NOMO-1 treated with DMSO at 0.1 percent for 48 hours (cell line): ENCODE measurements around the gene TSPEAR.
"Not testable (repeated sequence)": the region's sequence is repeated elsewhere in the genome, so short reads cannot be mapped to it uniquely, and the experiment has no call there.

Experiments
- DNase-seq: peaks from one replicate; lab custom pipeline; 2025; ENCODE audit not compliant: unreplicated experiment; lab: John Stamatoyannopoulos, UW

TSPEAR gene

DNA sequence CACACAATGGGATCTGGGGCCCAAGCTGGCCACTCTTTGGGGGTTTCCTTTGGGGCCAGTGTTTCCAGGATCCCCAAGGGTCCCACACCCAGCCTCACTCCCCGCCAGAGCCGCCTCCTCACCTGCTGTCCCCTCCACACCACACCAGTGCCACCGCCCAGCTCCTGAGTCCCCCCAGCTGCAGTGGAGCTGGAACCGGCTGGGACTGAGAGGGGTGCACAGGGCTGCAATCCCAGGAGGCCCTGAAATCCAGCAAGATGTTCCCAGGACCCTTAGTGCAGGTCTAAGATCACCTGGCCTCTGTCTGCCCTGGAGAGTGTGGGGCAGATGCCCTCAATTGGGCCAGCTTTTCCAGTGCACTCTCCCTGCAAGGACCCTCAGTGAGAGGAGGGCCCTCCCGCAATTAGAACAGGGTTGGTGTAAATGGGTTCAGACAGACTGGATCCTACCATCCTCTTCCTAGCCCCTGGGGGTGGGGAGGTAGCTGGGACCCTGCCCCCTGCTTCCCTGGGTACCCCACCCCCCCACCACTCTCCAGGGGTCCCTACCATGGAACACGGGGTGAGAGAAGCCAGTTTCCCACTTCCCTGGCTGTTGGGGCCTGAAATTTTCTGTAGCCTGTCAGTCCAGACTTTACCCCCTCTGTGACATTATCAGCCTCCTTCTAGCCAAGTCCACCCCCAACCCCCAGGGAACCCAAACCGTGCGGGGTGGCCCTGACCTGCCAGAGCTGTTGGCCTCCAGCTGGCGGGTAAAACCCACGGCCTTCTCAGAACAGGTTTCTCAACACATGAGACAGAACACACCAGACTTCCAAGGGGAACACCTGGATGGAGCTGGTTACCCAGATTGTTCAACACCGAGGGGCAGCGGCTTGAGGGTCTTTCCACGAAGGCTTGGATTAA is 7.4 kb downstream of the TSPEAR start:
- no peak for DNase-seq

- DNase-seq = no peak
These were observed 8.2 kb downstream of the TSPEAR start for GRCh38 chr21:44702973-44703730.

GRCh38 chr21:44702111-44702972 is 9.0 kb downstream of the TSPEAR start:
- DNase-seq = no peak

GRCh38 chr21:44701541-44701940 is 9.8 kb downstream of the TSPEAR start:
- no peak for DNase-seq

DNA sequence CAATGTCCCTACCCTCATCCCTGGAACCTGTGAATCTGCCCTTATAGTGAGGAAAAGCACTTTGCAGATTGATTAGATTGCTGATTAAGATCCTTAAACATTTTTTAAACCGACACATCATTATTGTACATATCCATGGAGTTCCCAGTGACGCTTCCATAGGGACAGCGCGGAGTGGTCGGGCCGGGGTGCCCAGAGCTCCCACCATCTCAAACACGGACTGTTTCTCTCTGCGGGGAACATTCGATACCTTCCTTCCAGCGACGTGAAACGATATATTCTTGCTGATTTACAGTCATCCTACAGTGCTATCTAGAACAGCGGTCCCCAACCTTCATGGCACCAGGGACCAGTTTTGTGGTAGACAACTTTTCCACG is 10.4 kb downstream of the TSPEAR start:
- no peak for DNase-seq

DNA sequence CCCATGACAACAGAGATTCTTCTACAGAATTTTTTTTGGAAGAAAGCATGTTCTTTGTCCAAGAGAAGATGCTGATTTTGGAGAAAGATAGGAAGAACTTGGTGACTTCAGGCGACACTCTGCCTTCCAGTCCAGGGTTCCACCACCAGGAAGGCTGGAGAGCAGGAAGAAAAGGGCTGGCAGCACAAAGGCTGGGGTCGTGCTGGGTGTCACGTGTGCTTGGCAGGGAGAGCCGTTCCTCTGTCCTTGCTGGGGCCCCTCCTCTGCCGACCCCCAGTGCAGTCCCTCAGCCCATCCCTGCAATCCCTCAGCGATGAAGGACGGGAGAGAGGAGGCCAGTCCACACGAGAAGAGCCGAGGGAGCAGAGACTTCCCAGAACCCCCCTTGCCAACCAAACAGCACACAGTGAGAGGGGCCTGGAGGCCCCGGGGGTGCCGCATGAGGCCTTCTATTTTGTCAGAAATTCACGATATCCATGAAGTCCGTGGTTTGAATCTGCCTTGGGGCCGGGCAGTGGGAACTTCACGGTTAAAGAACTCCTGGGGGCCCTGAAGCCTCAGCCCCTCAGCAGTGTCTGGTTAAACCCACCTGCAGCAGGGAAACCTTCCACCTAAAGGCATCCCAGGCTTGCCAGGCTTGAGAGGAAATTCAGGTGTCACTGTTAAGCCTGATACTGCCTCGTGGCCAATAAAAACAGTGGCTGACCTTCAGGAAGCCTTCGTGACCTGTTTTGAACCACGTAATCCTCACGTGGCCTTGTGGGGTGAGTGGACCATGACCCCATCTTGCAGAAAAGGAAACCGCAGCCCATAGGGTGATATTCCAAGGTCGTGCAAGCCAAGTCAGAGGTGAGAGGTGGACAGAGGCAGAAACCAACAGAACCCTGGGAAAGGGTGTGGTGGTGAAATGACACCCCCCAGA is 11.0 kb downstream of the TSPEAR start:
- DNase-seq = no peak

- DNase-seq = no peak
These were observed 11.8 kb downstream of the TSPEAR start for GRCh38 chr21:44699502-44700001.

DNA sequence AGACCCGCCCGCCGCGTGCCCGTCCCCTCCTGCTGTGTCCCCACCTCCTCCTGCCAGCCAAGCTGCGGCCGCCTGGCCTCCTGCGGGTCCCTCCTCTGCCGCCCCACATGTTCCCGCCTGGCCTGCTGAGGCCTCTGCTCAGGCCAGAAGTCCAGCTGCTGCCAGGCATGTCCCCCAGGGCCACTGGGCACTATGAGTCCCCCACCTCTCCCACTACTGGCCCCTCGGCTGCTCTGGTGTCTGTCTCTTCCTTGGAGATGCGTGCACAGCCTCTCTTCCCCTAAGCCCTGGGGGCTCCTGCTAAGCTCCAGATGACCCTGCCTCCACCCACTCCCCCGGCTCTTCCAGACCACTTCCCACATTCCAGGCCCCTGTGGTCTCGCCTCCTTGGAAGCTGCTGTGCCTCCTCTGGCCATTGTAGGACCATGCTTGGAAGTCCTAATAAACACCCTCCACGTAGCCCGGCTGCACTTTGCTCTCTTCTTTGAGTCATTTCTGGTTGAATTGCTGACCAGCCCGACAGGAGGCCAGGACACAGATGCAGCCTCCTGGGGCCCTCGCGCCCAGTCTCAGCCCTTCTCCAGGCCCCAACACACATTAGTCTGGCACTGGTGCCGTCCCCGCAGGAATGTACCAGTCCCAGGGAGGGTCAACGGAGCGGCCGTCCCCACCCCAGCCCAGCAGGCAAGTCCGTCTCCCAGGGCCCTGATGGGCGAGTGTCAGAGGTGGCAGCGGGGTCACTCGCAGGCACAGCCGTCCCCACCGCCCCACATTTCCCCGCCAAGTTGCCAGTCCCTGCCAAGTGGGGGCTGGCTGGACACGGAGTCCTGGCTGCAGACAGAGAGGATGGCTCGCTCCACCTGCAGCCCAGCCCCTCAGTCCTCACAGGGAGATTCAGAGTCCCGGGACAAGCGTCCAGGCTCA is 13.3 kb downstream of the TSPEAR start:
- no peak for DNase-seq

- not testable (repeated sequence) for DNase-seq
These were observed 14.1 kb downstream of the TSPEAR start, which contains the start of gene KRTAP10-12 for GRCh38 chr21:44697172-44697810. KRTAP10-12 (plus strand) TSS chr21:44697172; CDS start chr21:44697202, 30 bp downstream.

DNA sequence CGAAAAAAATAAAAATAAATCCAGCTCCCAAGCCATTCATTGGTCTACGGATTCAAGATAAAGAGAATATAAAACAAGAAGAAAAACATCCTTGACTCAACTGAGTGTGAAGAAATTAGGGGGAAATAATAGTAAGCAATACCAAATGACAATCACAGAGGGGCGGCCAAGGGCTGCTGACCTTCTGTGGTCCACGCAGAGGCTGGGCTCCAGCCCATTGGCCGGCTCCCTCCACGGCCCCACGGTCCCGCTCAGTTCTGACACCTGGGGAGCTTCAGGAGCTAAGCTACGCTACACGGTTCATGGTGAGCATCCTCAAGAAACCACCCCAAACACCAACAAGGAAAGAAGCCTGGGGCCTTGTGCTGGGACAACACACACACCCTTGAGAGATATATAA is 14.8 kb downstream of the TSPEAR start:
- no peak for DNase-seq

- no peak for DNase-seq
These were observed 15.7 kb downstream of the TSPEAR start for GRCh38 chr21:44695641-44696040.

DNA sequence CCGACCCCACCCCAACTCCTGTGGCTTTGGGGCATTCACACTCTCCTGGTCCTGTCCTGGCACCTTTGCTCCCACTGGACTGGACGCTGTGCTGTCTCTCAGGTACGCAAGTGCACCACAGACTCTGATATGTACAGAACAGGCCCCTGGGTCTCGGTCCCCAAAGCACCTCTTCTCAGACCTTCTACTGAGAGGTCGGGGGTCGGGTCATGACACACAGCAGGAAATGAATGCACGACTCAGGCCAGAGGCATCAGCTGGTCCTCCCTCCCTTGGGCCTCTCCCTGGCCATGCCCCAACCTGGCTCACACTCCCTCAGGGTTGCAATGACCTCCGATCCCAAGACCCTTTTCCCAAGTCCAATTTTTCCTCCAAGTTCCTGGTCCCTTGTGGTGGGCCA is 16.2 kb downstream of the TSPEAR start:
- DNase-seq = no peak

GRCh38 chr21:44694776-44695175 is 16.6 kb downstream of the TSPEAR start:
- no peak for DNase-seq

DNA sequence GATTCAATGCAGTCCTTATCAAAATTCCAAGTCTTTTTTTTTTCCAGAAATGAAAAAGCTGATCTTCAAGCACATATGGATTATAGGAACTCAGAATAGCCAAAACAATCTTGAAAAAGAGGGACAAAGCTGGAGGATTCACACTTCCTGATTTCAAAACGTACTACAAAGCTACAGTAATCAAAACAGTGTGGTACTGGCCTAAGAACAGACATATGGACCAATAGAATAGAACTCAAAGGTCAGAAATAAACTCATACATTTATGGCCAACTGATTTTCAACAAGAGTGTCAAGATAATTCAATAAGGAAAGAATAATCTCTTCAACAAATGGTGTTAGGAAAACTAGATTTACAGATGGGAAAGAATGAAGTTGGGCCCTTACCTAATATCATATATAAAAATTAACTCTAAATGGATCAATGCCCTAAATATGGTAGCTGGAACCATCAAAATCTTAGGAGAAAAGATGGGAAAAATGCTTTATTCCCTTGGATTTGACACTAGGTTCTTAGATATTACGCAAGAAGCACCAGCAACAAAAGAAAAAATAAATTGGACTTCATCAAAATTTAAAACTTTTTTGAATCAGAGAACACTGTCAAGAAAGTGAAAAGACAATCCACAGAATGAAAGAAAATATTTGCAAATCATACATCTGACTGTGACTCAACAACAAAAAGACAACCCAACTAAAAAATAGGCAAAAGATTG is 18.4 kb downstream of the TSPEAR start:
- DNase-seq = no peak

DNA sequence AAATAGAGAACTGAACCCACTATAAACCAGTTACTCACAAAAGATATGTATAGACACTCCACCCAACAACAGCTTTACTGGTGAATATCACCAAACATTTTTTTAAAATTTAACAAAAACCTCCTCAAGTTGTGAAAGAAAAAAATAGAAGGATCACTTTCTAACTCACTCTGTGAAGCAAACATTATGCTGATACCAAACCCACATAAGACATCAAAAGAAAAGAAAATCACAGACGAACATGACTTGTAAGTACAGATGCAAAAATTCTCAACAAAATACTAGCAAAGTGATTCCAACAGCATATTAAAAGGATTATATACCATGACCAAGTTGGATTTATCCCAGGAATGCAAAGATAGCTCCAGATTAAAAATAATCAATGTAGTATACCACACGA is 19.7 kb downstream of the TSPEAR start:
- DNase-seq = no peak

DNA sequence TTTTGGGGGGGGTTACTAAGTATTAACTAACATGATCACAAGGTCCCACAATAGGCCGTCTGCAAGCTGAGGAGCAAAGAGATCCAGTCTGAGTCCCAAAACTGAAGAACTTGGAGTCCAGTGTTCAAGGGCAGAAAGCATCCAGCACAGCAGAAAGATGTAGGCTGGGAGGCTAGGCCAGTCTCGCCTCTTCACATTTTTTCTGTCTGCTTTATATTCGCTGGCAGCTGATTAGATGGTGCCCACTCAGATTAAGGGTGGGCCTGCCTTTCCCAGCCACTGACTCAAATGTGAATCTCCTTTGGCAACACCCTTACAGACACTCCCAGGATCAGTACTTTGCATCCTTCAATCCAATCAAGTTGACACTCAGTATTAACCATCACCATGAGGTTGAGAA is 21.6 kb downstream of the TSPEAR start:
- DNase-seq = not testable (repeated sequence)

DNA sequence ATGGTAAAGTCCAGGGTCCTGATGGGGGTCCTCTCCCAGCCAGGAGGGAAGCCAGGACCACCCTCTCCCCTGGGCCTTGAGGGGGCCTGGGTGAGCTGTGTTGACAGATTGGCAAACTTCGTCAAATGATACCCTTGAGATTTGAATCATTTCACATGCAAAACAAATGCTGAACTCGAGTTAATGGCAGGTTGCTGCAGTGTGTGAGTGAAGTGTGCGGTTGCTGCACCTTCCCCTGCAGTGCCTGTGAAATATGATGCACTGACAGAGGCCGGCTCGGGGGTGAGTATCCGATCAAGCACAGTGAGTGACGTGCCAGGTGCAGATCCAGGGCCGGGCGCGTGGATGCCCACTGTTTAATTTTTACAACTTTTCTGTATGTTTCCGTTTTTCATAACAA is 23.7 kb downstream of the TSPEAR start:
- DNase-seq = no peak
